Heart left ventricle (tissue), 13 donors: Measurements from ENCODE around the gene TNRC18.

Source experiments
- POLR2A ChIP-seq, 2 donors: fragments of 450-650 bp; IDR thresholded peaks; one replicate each; pipeline ENCODE4 v1.6.1; 2017; ENCODE audit warnings: antibody characterized with exemption in 2 of 2, mild to moderate bottlenecking in 2 of 2, moderate library complexity in 2 of 2
- TF ChIP-seq, protein P1 (sequence below), 12 donors: fragments of 200-600 bp; sonication (generic) in 4 of 12; IDR thresholded peaks; one replicate each; pipeline versions ENCODE4 v1.5.0 to v1.8.0; 2018 to 2022; ENCODE audit warnings: antibody characterized with exemption in 12 of 12, mild to moderate bottlenecking in 5 of 12
- donor health status: ischemic (EF 13 %, LVEDD 7.1; RV severe dilation, severe dysfunction).
- donor health status: DM: no; HTN: yes; CAD: no.
- donor health status: DM: no; HTN: no; CAD: no.
- donor health status: ischemic (EF 25% LVEDD 6.9; RV normal size, moderate dysfunction).
- donor health status: ischemic (EF 25% LVEDD 5.7; RV mildly dilated, moderate dysfunction).
- donor health status: ischemic (EF 35%, LVEDD 5.7; RV mildly dilated, moderate dysfunction).
- donor health status: nonischemic (EF 11% LVEDD 7.7; RV severe dilation, severe dysfunction).
- donor health status: DM: yes; HTN: yes; CAD: no.
- donor health status: PGD.
- donor health status: ischemic (EF 29% LVEDD 5.4; RV normal size, mild dysfunction).
- donor health status: nonischemic (EF 23%, LVEDD 6.1; RV moderate dilation, normal function).

DNA sequence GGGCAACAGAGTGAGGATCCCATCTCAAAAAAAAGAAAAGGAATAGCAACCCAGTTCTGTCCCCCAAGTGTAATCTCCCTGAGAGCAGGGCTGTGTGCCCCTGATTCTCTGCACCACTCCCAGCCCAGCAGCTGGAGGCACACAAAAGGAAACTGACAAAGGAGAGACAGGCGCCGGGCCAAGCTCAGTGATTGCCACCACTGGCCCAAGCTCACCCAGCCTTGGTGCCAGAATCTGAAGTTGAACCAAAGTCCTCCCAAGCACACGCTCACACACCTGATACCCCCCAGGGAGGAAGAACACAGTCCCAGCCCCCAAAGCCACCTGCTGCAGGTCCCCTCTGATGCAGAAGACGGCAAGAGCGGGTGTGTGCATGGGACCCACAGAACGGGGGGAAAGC lies 50.3 kb downstream of the TNRC18 start:
- TF ChIP-seq, protein P1, sequence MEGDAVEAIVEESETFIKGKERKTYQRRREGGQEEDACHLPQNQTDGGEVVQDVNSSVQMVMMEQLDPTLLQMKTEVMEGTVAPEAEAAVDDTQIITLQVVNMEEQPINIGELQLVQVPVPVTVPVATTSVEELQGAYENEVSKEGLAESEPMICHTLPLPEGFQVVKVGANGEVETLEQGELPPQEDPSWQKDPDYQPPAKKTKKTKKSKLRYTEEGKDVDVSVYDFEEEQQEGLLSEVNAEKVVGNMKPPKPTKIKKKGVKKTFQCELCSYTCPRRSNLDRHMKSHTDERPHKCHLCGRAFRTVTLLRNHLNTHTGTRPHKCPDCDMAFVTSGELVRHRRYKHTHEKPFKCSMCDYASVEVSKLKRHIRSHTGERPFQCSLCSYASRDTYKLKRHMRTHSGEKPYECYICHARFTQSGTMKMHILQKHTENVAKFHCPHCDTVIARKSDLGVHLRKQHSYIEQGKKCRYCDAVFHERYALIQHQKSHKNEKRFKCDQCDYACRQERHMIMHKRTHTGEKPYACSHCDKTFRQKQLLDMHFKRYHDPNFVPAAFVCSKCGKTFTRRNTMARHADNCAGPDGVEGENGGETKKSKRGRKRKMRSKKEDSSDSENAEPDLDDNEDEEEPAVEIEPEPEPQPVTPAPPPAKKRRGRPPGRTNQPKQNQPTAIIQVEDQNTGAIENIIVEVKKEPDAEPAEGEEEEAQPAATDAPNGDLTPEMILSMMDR (IDR thresholded peaks at IDR 0.05): no peak
- TF ChIP-seq POLR2A (IDR thresholded peaks at IDR 0.05): no peak
